RCC 7860 (cell line): ENCODE measurements around the gene SUN3.
A peak's percentile ranks its signal among the peaks of the same experiment; 100 is the strongest.
"Not testable (repeated sequence)": the region's sequence is repeated elsewhere in the genome, so short reads cannot be mapped to it uniquely, and the experiment has no call there.

Source experiments
- DNase-seq: peaks from one replicate; pipeline ENCODE4 v3.0.0-alpha.2; 2015; ENCODE audit warnings: low spot score
- FAIRE-seq: peaks from 2 replicates; lab custom pipeline; 2012; peaks lifted over from hg19 to GRCh38; lab: Jason Lieb, UNC

The SUN3 gene

GRCh38 chr7:48033922-48034321 lies 5.0 kb upstream of the SUN3 start:
- FAIRE-seq (no peak), DNase-seq (no peak)

GRCh38 chr7:48031111-48031510 lies 2.2 kb upstream of the SUN3 start:
- DNase-seq (no peak), FAIRE-seq (no peak)

GRCh38 chr7:48025624-48026023 lies 3.3 kb downstream of the SUN3 start:
- DNase-seq = no peak
- peak; percentile 62 for FAIRE-seq

- FAIRE-seq (no peak), DNase-seq (no peak)
These were observed 11.2 kb downstream of the SUN3 start for GRCh38 chr7:48017674-48018073.

GRCh38 chr7:48016641-48017040 lies 12.3 kb downstream of the SUN3 start:
- no peak for FAIRE-seq
- DNase-seq = no peak

- FAIRE-seq = no peak
These were observed 17.0 kb downstream of the SUN3 start for GRCh38 chr7:48011951-48012350.

GRCh38 chr7:48011323-48011722 lies 17.6 kb downstream of the SUN3 start:
- FAIRE-seq (no peak), DNase-seq (no peak)

More at GRCh38 chr7:48011951-48012350, 17.0 kb downstream of the SUN3 start:
- no peak for DNase-seq

- DNase-seq (no peak), FAIRE-seq (no peak)
These were observed 19.0 kb downstream of the SUN3 start for GRCh38 chr7:48009954-48010353.

GRCh38 chr7:48009257-48009656 lies 19.6 kb downstream of the SUN3 start:
- DNase-seq (no peak), FAIRE-seq (no peak)

GRCh38 chr7:48006866-48007265 lies 22.0 kb downstream of the SUN3 start:
- FAIRE-seq (no peak), DNase-seq (no peak)

- FAIRE-seq = no peak
- DNase-seq = no peak
These were observed 24.3 kb downstream of the SUN3 start for GRCh38 chr7:48004638-48005037.

- DNase-seq (no peak), FAIRE-seq (no peak)
These were observed 24.9 kb downstream of the SUN3 start for GRCh38 chr7:48004032-48004431.

- FAIRE-seq (peak; percentile 50), DNase-seq (peak; percentile 60)
These were observed 28.7 kb downstream of the SUN3 start for GRCh38 chr7:48000164-48000563.

- FAIRE-seq (no peak), DNase-seq (no peak)
These were observed 29.5 kb downstream of the SUN3 start for GRCh38 chr7:47999413-47999812.

GRCh38 chr7:47992446-47992845 lies 36.5 kb downstream of the SUN3 start:
- FAIRE-seq (no peak), DNase-seq (no peak)

GRCh38 chr7:47991741-47992311 lies 37.1 kb downstream of the SUN3 start:
- FAIRE-seq (no peak), DNase-seq (peak; percentile 54)

GRCh38 chr7:47991270-47991669 lies 37.6 kb downstream of the SUN3 start:
- DNase-seq (no peak), FAIRE-seq (no peak)

- DNase-seq = no peak
- FAIRE-seq = no peak
These were observed 38.3 kb downstream of the SUN3 start for GRCh38 chr7:47990592-47990991.

- FAIRE-seq, DNase-seq: not testable (repeated sequence)
These were observed 39.1 kb downstream of the SUN3 start for GRCh38 chr7:47989607-47990400.

GRCh38 chr7:47988496-47989386 lies 40.2 kb downstream of the SUN3 start:
- FAIRE-seq = no peak
- DNase-seq = no peak

GRCh38 chr7:47982610-47983009 lies 46.3 kb downstream of the SUN3 start:
- no peak for FAIRE-seq
- DNase-seq = no peak
